Activated naive CD4-positive, alpha-beta T cell treated with anti-CD3 and anti-CD28 coated beads, Interleukin-2, amount 50 U/mL, for 16 hours (primary cell): Measurements from ENCODE around the gene FAM181A.
A peak's percentile ranks its signal among the peaks of the same experiment; 100 is the strongest.

Experiments used
- DNase-seq: peaks from one replicate; pipeline ENCODE4 v3.0.0-alpha.2; 2020

FAM181A gene

DNA sequence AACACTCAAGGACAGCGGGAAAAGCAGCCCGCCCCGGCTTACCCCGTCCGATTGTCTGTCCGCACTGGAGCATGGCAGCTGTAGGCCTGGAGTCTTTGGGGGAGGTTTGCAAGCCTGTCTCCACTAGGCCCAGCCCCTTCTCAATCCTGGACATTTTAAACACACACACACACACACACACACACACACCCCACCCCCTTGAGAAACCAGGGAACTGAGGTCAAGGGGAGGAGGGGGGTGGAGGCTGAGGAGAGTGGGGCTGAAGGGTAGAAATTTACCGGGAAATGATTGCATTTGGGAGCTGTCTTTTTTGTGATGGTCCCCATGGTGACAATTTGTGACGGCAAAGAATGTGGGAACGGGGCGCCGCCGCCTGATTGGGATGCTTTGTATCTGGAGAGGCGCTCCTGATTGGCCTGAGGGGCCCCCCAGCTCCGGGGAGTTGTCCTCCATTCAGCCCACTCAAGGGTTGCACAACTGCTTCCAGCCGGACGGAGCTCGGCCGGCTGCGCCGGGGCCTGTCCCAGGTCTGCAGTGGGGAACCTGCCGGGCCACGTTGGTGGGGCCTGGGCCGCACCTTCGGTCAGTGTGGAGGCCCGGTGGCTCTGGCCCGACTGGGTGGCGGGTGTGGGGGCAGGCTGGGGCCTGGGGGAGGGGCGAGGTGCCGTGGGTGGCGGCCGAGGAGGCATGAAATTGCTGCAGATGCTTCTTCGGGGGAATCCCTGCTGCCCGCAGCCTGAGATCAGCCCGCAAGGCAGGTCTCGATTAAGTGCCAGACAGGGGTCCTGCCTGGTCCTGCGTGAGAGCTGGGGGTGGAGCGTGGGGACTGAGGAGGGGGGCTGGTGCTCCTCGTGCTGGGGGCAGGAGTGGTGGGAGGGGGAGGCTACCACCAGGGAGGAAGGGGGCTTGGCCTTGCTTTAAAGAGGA, at the start of gene FAM181A:
FAM181A (plus strand) TSS at position 472 of the 927 bp plus-strand sequence. CDS start 942 bp downstream, outside the sequence.
- DNase-seq: no peak

DNA sequence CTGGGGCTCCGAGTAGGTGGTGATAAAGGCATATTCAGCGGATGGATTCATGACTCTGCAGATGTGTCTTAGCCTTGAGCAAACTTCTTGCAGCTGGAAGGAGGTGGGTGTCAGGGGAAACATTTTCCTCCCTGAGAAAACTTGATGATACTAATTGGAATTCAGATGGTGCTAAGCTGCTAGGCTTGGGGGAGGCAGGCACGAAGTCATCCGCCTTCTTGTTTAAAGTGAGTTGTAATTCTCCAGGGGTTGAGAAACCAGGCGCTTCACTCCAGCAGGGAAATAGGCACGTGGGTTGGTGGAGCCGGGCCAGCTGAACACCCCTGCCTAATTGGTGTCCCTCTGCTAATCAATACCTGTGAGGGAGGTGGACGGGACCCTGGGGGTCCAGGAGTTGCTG, 48.9 kb upstream of the FAM181A start:
- DNase-seq: no peak

DNA sequence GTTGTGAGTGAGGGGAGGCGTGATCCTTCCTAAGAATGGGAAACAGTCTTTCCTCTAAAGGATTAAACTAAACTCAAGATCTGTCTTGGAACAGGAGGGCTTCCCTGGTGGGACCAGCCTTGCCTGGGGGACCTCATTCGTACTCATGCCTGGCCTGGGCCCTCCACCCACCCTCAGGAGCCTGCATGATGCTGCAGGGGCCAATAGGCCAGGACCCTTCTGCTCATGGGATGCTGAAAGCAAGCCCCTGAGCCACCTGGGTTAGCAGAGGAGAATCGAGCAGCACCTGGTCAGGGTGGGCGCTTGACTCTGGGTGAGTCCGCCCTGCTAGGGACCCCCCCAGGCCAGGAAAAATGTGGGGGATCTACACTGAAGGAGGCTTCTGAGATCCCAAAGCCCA, 48.3 kb upstream of the FAM181A start:
- no peak for DNase-seq

DNA sequence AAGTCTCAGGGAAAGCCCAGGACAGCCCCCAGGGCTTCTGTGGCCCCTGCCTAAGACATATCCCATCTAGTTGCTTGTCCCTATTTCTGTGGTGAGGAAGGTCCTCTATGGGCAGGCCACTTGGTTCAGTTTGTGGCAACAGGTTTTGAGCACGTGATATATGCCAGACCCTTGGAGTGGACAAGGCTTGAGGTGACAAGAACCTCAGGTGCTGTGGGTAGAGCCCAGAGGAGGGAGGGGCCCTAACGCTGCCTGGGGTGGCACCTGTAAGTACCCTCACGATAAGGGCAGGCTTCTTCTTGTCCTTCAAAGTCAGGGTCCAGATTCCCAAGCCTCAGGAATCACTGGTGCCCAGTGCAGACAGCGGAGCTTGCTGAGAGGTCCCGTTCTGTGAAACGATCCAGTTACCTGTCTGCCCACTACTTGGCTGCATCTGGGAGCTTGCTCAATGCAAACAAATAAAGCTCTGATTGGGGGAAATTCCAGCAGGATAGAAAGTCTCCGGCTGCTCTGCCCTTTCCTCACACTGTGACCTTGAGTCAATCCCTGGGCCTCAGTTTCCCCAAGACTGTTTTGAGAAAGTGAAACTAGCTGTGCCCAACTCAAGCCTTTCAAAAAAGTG, 47.7 kb upstream of the FAM181A start:
- no peak for DNase-seq

DNA sequence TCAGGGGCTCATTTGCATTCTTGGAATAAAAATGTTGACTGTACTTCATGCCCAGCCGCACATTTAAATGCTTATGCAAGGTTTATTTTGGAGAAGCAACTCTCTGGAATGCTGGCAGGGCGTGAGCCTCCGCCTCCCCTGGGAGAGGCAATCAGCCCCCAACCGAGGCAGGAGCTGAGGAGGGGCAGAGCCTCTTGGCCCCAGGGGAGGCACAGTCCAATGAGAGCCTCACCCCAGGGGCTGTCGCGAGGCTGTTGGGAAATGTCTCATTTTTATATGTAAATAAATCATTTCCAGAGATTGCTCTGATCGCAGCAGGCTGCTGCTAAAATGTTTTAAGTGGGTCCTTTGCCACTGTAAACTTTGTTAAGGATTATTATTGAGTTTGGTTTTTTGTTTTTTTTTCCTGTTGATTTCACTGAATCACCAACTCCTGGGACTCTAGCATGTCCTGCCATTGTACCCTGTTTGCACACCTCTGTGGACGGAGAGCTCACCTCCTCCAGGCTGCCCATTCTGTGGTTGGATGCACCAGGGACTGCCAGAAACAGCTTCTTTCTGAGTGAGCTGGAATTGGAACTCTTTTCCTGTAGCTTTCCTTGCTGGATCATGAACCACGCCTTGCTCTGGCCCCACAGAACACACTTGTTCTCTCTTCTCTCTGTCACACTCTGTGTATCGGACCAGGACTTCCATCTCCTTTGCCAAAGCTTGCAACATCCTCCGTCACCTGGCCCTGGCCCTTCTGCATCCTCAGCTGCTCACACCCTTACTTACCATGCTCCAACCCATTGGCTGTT, 46.9 kb upstream of the FAM181A start:
- DNase-seq: no peak

DNA sequence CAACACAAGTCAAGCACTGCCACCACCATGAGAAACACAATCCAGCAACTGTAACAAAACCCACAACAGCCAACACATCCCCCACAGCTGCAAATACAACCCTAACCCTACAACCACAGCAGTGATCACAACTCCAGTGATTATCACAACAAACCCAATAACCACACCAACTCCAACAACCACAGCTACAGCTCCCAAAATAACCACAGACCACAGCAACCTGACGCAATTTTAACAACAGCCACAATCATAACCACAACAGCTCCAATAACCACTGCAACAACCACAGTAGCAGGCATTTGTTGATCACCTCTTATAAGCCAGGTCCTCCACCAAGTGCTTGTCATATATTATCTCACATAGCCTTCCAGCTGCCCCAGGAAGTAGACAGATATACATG, 42.2 kb upstream of the FAM181A start:
- DNase-seq: no peak

DNA sequence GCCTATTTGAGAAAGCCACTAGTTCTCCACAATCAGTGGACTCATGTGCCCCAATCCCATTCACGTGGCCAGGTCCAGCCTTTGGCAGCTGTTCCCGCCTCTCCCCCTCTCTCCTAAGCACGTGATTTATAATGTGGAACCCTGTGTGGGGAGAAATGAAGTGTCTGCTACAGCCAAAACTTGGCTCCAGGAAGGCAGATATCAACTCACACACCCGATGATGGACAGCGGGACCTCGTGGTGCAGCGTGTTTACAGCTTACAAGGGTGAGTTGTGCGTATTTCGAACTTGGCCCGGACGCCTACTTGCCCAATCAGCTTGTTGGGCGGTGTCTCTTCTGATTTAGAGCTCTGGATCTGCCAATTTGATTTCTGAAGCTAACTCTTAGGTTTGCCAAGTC, 38.1 kb upstream of the FAM181A start:
- no peak for DNase-seq

DNA sequence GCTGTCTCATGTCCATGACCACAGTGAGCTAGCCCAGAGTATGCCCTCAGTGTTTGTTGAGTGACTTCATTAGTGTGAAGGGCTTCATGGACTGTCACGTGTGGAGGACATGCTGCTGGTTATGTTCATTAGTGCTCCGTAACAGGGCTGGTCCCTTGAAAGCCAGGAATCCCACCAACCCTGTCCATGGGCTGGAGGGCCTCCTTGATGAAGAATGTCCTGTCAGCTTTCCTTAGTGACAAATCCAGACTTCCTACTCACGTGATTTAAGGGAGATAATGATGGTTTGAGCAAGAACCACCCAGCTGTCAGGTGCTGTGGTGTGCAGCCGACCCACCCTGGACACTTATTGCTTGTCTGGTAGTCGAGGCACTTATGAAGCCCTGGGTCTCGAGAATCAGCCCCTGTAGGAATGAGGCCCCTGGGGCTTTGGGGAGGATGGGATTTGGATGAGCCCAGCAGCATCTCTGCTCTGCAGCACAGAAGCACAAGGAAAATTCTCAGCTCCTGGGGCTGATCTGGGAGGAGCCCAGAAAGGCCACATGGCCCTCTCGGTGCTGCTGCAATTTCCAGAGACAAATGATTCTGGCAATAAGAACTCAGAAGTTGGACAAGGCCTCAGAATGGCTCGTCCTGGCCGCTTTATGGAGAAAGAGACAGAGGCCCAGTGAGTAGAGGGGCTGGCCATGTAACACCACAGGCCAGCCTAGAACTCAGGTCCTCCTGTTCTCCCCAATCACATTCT, 37.2 kb upstream of the FAM181A start:
- no peak for DNase-seq

DNA sequence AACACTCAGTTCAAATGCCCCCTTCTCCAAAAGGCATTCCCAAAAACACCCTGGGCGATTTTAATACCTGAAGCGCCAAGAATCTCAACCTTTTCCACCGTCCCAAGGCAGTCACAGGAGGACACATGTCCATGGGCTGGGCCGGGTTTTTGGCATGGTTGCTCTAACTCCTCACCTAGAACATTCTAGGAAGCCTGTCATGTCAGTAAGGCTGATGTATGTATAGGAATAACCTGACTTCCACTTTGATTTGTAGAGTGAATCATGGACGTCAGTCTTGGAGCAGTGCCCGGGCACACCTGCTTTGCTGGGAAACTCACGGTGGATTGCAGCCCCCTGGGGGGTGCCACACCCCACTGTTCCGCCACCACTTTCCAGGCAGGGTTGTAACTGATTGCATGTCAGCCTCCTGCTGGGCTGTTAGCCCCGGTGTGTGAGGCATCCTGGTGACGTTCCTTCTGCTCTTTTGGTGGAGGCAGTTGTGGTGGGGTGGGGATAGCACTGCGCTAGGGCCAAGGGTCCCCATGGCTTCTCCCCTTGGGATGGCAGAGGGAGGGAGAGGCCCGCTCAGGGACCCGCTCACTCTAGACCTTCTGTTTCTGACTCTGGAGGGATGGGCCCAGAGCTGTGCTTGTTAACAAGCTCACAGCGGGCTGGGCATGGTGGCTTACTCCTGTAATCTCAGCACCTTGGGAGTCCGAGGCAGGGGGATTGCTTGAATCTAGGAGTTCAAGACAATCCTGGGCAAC, 35.2 kb upstream of the FAM181A start:
- DNase-seq: no peak

DNA sequence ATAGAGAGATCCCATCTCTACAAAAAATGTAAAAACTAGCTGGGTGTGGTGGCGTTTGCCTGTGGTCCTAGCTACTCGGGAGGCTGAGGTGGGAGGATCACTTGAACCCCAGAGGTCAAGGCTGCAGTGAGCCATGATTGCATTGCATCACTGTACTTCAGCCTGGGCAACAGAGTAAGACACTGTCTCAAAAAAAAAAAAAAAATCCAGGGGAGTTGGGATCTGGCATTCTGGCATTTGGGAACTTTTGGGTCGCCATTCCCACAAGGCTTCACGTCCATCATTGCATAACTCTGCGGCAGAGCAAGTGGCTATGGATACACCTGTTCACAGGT, 34.7 kb upstream of the FAM181A start:
- DNase-seq: no peak

DNA sequence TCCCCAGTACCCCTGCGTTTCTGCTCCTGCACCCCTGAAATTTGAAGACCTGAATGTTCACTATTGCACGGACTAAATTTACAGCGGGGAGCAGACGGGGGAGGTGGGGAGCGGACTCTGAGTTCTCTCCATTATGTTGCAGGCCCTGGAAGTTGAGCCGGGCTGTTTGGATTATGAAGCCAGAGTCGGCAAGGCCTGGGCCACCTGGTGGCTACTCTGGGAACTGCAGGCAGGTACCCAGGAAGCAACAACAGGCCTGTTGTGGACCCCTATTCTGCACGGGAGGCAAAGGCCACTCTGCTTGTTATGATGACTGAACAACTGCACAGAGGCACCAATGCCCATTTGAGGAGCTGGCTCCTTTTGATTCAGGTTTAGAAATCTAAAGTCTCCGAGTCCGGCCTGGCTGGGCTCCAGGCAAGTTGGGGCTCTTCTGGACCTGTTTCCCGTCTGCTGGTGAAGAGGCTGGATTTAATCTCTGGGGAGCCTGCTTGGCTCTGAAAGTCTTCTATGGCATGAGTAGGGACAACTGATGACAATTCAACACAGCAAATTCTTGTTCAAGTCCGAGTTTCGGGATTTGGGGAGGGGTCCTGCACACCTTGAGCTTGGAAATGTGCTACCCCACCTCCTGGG, 34.1 kb upstream of the FAM181A start:
- DNase-seq: peak; percentile 71

DNA sequence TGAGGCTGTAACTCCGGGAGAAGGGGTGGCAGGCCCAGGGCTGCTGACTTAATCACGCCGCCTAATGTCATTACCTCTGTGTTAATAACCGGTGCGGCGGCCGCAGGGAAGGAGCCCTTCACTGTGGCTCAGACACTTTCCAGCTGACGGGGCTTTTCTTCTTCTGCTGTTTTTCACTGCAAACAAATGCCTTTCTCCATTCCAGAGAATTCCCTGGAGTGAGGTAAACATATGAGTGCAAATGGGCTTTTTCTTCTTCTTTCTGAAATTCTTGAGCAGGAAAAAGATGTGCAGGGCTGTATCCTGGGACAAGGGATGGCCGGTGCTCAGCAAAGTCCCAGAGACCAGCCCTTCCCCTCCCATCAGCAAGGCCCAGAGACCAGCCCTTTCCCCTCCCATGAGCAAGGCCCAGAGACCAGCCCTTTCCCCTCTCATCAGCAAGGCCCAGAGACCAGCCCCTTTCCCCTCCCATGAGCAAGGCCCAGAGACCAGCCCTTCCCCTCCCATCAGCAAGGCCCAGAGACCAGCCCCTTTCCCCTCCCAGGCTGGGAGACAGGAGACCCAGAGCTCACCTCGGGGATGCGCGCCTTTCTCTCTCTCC, 33.4 kb upstream of the FAM181A start:
- no peak for DNase-seq

DNA sequence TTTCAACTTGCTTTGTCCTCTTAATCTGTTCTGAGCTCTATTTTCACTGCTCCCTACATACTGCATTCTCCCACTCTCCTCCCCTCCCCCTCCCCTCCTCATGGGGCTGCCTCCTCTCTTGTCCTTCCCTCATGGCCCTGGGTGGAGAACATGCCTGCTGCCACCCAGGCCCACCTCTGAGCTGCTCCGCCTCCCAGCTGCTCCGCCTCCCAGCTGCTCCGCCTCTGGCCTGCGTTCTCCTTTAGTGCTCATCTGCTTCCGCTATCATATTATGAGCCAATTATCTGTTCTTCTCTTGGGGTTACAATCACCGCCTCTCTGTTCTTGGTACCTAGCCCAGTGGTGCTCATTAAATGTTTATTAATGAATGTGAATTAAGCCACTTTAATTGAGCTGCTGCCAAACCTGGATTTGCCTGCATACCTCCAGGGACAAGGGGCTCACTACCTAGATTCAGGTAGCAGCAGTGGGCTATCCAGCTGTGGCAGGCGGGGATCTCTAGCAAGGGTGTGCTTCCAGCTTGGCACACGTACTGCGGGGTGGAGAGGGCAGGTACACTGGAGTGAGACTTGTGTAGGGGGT, 32.0 kb upstream of the FAM181A start:
- DNase-seq: no peak

DNA sequence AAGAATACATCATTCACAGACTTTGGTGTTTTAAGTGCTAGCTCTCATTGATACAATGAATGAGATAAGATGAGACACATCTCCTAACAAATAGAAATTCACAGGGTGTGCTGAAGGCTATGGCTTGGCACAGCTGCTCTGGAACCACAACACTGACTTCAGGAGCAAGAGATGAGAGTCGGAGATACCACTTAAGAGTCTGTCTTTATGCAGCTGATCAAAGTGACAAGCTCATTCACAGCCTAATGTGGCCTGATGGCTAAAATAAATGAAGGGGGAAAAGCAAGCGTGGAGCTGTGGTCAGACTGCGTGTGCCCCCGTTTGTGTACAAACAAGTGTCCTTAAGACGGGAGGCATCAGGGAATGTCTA, 29.7 kb upstream of the FAM181A start:
- no peak for DNase-seq

DNA sequence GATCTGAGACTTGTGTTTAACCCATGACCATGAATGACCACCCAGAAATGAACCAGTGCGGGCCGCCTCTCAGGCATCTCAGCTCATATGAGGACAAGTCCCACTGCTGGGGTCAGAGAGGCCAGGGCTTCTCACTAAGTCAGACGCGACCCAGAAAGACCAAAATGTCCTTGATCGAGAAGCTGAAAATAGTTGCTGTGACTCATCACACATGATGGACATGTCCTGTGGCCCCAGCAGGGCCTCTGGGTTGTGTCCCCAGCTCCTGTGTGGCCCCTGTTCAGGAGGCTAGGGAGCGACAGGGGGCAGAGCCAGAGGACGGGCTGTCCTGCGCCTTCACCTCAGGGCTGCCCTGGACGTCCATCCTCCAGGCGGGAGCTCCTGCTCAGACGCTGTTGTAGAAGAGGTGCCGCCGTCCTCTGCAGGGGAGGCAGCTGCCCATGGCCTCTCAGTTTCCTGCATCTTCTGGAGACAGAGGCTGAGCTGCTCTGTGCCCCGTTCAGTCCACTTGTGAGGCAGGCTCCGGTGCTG, 29.0 kb upstream of the FAM181A start:
- no peak for DNase-seq

DNA sequence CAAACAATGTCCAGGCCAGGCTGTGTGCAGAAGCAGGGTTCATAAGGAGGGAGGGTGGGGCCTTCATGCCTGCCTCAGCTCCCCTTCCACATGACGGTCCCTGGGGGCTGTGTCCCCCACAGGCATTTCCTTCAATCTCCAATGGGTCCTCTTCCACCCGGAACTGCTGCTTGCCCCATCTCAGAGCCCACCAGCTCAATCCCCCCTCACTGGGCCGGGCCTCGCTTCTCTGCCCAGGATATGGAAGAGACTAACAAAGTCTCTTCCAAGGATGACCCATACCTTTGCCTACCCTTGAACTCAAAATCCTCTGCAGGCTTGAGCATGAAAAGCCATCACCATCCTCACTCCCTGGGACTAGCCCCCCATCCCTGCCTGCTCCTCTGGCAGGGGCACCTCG, 28.4 kb upstream of the FAM181A start:
- no peak for DNase-seq

DNA sequence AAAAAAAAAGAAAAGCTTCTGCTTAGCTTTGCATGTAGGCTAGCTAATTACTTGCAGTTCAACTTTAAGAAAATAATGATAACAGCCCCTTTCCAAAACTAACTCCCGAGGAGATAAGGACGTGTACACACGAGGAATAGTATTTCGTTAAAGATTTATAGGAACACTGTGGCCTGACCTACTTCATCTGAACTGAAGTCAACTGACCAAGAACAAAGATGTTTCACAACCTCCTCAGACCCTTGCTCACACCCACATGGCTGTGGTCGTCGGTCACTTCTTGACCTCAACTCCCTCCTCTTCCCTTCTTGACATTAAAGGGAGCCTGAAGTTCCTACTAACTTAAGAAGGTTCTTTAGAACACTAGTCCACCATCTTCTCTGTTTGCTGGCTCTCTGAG, 25.3 kb upstream of the FAM181A start:
- DNase-seq: no peak

DNA sequence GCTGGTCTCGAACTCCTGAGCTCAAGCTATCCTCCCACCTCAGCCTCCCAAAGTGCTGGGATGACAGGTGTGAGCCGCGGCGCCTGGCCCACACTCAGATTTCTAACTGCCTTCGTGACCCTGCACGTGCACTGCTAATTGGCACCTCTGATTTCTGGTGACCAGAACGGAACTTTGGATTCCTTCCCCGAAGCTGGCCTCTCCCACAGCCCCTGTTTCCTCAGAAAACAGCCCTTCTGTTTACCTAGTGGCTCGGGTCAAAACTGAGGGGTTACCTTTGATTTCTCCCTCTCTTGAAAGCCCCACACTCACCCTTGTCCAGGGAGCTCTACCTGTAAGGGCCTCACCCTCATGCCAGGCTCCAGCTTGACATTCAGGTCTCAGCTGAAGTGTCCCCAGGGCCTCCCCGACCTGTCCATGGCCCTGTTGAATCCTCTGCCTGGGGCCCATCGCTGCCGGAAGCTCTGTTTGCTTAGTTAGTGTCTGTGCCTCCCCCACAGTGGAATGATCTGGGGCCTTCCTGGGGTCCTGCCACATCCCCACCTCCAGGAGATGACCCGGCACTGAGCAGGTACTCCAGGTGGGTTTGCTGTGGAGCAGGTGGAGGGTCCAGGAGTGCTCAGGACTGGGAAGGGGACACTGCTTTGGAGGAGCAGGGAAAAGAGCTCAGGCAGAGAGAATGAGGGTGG, 24.4 kb upstream of the FAM181A start:
- DNase-seq: no peak

DNA sequence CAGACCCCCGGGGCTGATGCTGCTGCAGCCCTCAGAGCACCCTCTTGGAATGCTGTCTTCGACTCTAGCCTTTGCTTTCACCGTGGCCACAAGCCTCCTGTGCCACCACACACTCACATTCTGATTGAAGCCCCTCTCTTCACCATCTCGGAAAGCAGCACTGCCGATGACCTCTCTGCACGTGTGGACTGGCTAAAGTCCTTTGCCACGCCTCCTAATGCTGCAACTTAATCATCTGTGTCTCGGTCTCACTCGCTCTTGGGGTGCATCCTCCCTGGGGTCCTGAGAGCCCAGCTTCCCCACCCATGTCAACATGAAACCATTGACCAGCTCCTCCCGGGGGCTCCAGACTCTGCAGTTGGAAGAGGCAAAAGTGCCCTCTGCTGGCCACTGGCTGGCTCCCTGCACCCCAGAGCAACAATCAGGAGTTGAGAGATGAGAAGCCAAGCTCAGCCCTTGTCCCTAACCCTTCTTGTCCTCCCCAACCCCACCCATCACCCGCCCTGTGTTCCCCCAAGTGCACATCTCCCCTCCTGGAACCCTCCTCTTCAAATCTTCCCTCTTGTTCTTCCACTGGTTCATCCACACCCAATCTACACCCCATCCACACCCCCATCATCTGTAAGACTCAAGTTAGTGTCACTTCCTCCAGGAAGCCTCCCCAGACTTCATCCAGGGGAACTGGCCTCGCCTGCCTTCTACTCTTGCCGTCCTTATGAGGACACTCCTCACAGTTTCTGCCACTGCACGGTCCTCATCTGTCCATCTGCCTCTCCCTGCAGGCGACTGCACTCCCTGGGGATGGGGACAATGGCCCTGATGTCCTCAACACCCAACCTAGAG, 23.6 kb upstream of the FAM181A start:
- no peak for DNase-seq
